Activated CD8-positive, alpha-beta memory T cell treated with anti-CD3 and anti-CD28 coated beads for 36 hours (primary cell): ENCODE measurements around the gene PHLDB3. TPM values are rescaled to one million over a fixed set of nuclear protein-coding genes. Genes with fewer than 3 reads are reported as not detected.
"Not testable (repeated sequence)": the region's sequence is repeated elsewhere in the genome, so short reads cannot be mapped to it uniquely, and the experiment has no call there.

Experiments
- CTCF ChIA-PET: fragments of 350-600 bp; sonication (Branson Sonifier 250); formaldehyde crosslinking; loops from one replicate; lab custom pipeline; 2021; ENCODE audit warnings: antibody characterized with exemption; lab: Charles Lee
- POLR2A ChIA-PET: fragments of 350-600 bp; sonication (Branson Sonifier 250); formaldehyde crosslinking; loops from one replicate; lab custom pipeline; 2021; ENCODE audit warnings: antibody characterized with exemption; lab: Charles Lee
- total RNA-seq, 2 experiments: library from RNA; stranded (reverse); gene quantifications; one replicate each; pipeline ENCODE4 v1.2.3, GENCODE V29; 2021

Gene PHLDB3
- total RNA-seq, 2 experiments from 2014 or later, result 13.4 to 14.5 TPM

- POLR2A ChIA-PET, result not testable (repeated sequence)
- CTCF ChIA-PET, result interaction anchor here (0.6 to 6.2 kb wide), 2 partner anchors 75 to 745 kb away, joined by 3 to 86 read pairs; no protein-coding TSS in a partner anchor
Measured at GRCh38 chr19:43444091-43444490, 60.5 kb downstream of the PHLDB3 start.

GRCh38 chr19:43441716-43442115 lies 62.8 kb downstream of the PHLDB3 start:
- ChIA-PET POLR2A (no interaction called here), CTCF (no interaction called here)

GRCh38 chr19:43439709-43440063 lies 64.9 kb downstream of the PHLDB3 start:
- ChIA-PET POLR2A (interaction anchor here (0.7 to 0.8 kb wide), 2 partner anchors 156 to 228 kb away, joined by 3 to 5 read pairs; no protein-coding TSS in a partner anchor), CTCF (interaction anchor here (0.5 to 2.1 kb wide), 5 partner anchors 80 to 153 kb away, joined by 3 to 8 read pairs (median 3); no protein-coding TSS in a partner anchor)

- POLR2A ChIA-PET, result interaction anchor here (0.7 to 0.8 kb wide), 2 partner anchors 156 to 229 kb away, joined by 3 to 5 read pairs; no protein-coding TSS in a partner anchor
- CTCF ChIA-PET, result interaction anchor here (1.1 to 2.1 kb wide), 4 partner anchors 8 to 153 kb away, joined by 3 to 8 read pairs (median 5); no protein-coding TSS in a partner anchor
Measured at GRCh38 chr19:43439032-43439708, 65.4 kb downstream of the PHLDB3 start.

GRCh38 chr19:43438291-43439031 lies 66.1 kb downstream of the PHLDB3 start:
- ChIA-PET POLR2A (no interaction called here), CTCF (interaction anchor here (1.1 to 2.1 kb wide), 4 partner anchors 9 to 154 kb away, joined by 3 to 8 read pairs (median 5); no protein-coding TSS in a partner anchor)

- ChIA-PET POLR2A (no interaction called here), CTCF (no interaction called here)
Measured at GRCh38 chr19:43437712-43438111, 66.8 kb downstream of the PHLDB3 start.

- POLR2A ChIA-PET, CTCF ChIA-PET: not testable (repeated sequence)
Measured at GRCh38 chr19:43437284-43437683, 67.3 kb downstream of the PHLDB3 start.

DNA sequence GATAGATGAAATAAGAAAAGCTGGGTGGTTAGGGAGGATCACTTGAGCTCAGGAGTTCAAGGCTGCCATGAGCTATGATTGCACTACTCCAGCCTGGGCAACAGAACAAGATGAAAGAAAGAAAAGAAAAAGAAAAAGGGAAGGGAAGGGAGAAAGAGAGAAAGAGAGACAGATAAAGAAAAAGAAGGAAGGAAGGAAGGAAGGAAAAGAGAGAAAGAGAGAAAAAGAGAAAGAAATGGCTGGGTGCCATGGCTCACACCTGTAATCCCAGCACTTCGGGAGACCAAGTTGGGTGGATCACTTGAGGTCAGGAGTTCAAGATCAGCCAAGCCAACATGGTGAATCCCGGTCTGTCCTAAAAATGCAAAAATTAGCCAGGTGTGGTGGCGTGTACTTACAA lies 68.8 kb downstream of the PHLDB3 start:
- CTCF ChIA-PET, result interaction anchor here (1.2 kb wide), 1 partner anchor 11 kb away, joined by 5 read pairs; no protein-coding TSS in a partner anchor
- POLR2A ChIA-PET, result no interaction called here

GRCh38 chr19:43433689-43434088 lies 70.9 kb downstream of the PHLDB3 start:
- CTCF ChIA-PET, result interaction anchor here (0.6 to 2.3 kb wide), 2 partner anchors 87 to 161 kb away, joined by 3 to 7 read pairs; no protein-coding TSS in a partner anchor
- POLR2A ChIA-PET, result no interaction called here

GRCh38 chr19:43433358-43433673 lies 71.2 kb downstream of the PHLDB3 start:
- CTCF ChIA-PET, result interaction anchor here (1.2 to 2.3 kb wide), 3 partner anchors 14 to 161 kb away, joined by 5 to 7 read pairs (median 7); no protein-coding TSS in a partner anchor
- POLR2A ChIA-PET, result no interaction called here

GRCh38 chr19:43430976-43431375 lies 73.6 kb downstream of the PHLDB3 start:
- POLR2A ChIA-PET, result no interaction called here

DNA sequence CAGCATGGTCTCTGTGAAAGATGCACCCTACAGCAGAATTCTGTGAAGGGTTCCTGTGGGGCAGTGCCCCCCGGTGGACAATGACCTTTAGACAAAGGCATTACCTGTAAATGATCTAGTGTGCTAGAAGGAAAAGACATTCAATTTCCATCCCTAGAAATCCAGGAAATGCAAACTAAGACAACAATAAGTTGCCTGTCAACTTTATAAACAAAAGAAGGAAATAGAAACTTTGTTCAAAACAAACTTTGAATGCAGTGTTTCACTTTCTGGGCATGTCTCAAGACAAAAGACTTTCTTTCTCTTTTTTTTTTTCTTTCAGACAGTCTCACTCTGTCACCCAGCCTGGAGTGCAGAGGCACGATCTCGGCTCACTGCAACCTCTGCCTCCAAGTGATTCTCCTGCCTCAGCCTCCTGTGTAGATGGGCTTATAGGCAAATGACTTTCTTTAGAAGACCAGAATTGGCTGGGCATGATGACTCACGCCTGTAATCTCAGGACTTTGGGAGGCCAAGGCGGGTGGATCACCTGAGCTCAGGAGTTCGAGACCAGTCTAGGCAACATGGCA lies 74.3 kb downstream of the PHLDB3 start:
- ChIA-PET POLR2A (no interaction called here), CTCF (no interaction called here)

More at GRCh38 chr19:43430976-43431375, 73.6 kb downstream of the PHLDB3 start:
- CTCF ChIA-PET, result no interaction called here

DNA sequence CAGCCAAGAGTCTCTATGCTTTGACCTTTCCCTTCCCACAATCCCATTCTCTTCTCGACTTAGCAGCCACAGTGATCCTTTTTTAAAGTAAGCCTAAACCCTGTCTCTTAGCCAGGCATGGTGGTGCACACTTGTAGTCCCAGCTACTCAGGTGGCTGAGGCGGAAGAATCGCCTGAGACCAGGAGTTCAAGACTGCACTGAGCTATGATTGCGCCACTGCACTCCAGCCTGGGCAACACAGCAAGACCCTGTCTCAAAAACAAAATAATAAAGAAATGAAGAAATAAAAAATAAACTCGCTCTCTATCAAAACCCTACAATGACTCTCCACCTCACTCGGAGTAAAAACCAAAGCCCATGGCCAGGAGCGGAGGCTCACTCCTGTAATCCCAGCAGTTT lies 75.2 kb downstream of the PHLDB3 start:
- ChIA-PET POLR2A (no interaction called here), CTCF (no interaction called here)

DNA sequence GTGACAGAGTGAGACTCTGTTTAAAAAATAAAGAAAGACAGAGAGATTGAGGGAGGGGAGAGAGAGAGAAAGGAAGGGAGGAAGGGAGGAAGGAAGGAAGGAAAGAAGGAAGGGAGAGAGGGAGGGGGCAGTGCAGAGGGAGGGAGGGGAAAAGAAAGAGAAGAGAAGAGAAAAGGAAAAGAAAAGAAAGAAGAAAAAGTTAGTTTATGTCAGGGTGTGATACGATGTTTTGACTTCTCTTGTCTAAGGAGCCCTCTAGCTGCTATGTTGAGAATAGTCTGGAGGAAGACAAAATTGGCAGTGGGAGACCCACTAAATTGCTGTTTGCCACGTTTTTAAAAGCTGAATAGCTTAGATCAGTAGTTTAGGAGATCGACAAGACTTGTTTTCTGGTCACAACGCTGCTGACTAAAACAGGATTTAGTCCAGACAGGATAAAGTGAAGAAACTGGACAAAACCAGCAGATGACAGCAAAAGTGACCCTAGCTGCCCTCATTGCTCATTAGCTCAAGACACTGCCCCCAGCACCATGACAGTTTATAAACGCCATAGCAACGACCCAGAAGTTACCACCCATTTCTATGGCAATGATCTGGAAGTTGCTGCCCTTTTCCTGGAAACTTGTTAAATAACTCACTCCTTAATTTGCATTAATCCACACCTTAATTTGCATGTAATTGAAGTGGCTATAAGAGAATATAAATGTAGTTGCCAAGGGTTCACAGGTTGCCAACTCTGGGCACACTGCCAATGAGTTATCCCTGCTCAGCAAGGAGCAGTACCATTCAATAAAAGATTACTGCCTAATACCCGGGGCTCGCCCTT lies 78.8 kb downstream of the PHLDB3 start:
- CTCF ChIA-PET, result interaction anchor here (0.6 kb wide), 1 partner anchor 158 kb away, joined by 5 read pairs; no protein-coding TSS in a partner anchor
- POLR2A ChIA-PET, result no interaction called here

Other genes with a start within 250 kb of the PHLDB3 start
- gene PSG9, start 235.2 kb downstream of the PHLDB3 start, total RNA-seq, result not detected
- not detected for gene CD177, start 151.1 kb downstream of the PHLDB3 start, total RNA-seq
- gene TEX101, start 89.9 kb downstream of the PHLDB3 start, total RNA-seq, result not detected
- 1 to 10 TPM; 2.0 to 2.2 TPM for gene LYPD3, start 39.1 kb downstream of the PHLDB3 start, total RNA-seq
- 10 to 100 TPM; 41.6 to 42.0 TPM for gene ETHE1, start 22.5 kb upstream of the PHLDB3 start, total RNA-seq
- 1 to 10 TPM; 1.3 to 2.2 TPM for gene ZNF575, start 28.4 kb upstream of the PHLDB3 start, total RNA-seq
- gene XRCC1, start 70.8 kb upstream of the PHLDB3 start, total RNA-seq, result 10 to 100 TPM; 33.1 to 39.5 TPM
- gene PINLYP, start 71.1 kb upstream of the PHLDB3 start, total RNA-seq, result 10 to 100 TPM; 14.9 to 15.1 TPM
- 10 to 100 TPM; 27.7 to 28.1 TPM for gene IRGQ, start 91.4 kb upstream of the PHLDB3 start, total RNA-seq
- gene ZNF576, start 91.8 kb upstream of the PHLDB3 start, total RNA-seq, result 10 to 100 TPM; 21.0 TPM
- under 1 TPM; 0.08 to 0.40 TPM for gene SRRM5, start 107.3 kb upstream of the PHLDB3 start, total RNA-seq
- gene ZNF428, start 114.9 kb upstream of the PHLDB3 start, total RNA-seq, result 10 to 100 TPM; 19.8 to 20.1 TPM
- gene CADM4, start 135.1 kb upstream of the PHLDB3 start, total RNA-seq, result under 1 TPM; 0.17 to 0.48 TPM
- 1 to 10 TPM; 6.3 to 6.6 TPM for gene PLAUR, start 165.4 kb upstream of the PHLDB3 start, total RNA-seq
- gene IRGC, start 211.3 kb upstream of the PHLDB3 start, total RNA-seq, result not detected